Measurements from ENCODE around the gene HIVEP2.

The HIVEP2 gene

GRCh38 chr6:142728364-142728763 is 216.6 kb downstream of the HIVEP2 start:
- no peak for DNase-seq (ENCODE audit: extremely low spot score, insufficient read length, low read depth)
- FAIRE-seq: no peak

GRCh38 chr6:142726616-142727015 is 218.4 kb downstream of the HIVEP2 start:
- no peak for DNase-seq (ENCODE audit: extremely low spot score, insufficient read length, low read depth)
- FAIRE-seq: no peak

GRCh38 chr6:142725024-142725770 is 219.8 kb downstream of the HIVEP2 start:
- DNase-seq (ENCODE audit: extremely low spot score, insufficient read length, low read depth) (no peak), FAIRE-seq (no peak)

DNA sequence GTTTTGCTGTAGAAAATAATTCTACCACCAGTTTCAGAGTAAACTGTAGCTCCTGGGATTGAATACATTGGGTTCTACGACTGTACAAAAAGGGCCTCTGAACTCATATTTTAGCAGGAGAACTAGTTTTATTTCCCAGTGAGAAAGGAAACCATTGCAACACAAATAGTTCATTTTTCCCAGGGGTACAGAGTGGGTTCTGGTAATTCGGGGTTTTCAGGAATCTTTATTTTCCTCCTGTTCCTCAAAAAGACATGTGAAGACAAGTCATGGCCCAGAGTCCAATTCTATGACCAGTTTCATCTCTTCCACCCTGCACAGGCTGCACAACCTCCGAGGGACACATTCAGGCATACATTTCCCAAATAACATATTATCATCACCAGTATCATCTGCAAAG is 222.1 kb downstream of the HIVEP2 start:
- DNase-seq (ENCODE audit: extremely low spot score, insufficient read length, low read depth) (no peak), FAIRE-seq (no peak)

- no peak for FAIRE-seq
- no peak for DNase-seq (ENCODE audit: extremely low spot score, insufficient read length, low read depth)
Observed at GRCh38 chr6:142722012-142722411, 223.0 kb downstream of the HIVEP2 start.

DNA sequence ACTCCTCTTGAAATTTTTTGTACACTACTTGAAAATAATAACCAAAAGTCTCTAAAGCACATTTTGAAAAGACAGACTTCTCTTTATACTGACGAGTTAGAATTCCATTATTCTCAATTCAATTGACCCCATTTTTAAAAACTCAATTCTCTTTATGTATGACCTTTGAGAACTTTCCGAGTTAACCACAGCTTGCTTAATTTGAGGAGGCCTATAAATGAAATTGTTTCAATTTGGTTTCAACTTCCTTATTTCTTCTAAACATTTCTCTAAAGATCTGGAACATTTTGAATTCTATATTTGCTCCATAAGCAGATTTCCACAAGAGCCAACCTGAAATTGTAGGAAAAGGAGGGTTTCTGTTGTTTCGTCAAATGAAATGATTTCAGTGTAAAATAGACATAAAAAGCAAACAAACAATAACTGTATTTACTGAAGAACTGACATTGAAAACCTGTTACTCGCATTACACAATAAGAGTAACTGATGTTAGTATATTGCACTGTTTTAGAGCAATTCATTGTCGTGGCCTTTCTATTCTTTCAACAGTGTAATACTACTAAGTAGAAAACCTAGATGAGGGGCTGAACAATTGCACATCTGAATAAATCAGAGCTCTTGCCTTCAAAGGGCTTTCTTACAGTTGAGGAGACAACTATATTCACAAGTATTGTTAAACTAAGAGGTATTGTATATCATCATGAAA is 223.6 kb downstream of the HIVEP2 start:
- FAIRE-seq (peak; percentile 26), DNase-seq (ENCODE audit: extremely low spot score, insufficient read length, low read depth) (no peak)

DNA sequence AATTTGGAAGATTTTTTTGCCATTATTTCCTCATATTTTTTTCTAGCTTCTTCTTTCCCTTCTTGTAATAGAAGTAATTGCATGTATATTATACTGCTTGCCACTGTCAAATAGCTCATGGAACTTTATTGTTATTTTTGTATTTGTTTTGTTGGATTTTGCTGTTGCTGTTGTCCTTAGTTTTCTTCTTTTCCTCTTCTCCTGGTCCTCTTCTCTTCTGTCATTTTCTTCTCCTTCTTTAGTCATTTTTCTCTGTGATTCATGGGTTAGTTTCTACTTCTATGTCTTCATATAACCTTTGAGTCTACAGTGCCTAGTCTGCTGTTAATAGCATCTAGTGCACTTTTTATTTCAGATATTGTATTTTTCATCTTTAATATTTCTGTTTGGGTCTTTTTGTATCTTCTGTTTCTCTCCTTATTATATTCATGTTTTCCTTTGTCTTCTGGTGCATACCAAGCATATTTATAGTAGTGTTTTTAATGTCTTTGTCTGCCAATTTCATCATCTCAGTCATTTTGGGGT is 226.2 kb downstream of the HIVEP2 start:
- FAIRE-seq (no peak), DNase-seq (ENCODE audit: extremely low spot score, insufficient read length, low read depth) (no peak)

GRCh38 chr6:142716097-142716496 is 228.9 kb downstream of the HIVEP2 start:
- FAIRE-seq (no peak), DNase-seq (ENCODE audit: extremely low spot score, insufficient read length, low read depth) (no peak)

DNA sequence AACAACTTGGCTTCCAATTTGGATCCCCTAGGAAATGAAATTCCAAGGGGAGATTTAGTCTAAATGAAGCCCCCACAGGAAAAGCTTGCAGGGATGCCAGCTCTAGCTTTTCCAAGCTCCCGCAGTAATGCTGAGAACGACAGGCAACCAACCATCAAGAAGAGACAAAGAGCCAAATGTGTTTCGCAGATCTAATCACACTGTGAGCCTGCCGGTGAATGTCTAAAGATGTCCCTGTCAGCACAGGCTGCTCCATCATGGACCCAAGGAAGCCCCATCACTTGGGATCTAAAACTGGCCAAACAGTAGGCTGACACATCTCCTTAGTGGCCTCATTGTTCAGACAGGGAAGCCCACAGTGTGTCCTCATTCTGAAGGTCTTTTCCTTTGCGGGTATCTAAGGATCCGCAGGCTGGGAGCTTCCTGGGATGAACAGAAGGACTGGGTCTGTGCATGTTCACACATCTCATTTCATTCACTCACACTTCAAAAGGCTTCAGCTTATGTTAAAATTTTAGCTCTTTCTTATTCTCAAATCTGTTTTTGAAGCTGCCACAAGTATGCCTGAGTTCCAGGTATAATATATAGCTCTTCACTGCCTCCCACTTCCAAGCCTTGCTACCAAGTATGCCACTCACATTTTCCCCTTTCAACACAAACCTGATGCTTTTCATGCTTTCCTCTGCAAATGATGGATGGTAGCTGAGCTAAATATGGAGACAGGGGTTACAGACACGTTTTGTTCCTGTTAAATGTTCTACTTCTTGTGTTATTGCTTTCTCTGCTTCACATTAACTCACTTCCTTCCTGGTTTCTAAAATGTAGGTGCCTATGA is 229.8 kb downstream of the HIVEP2 start:
- no peak for FAIRE-seq
- no peak for DNase-seq (ENCODE audit: extremely low spot score, insufficient read length, low read depth)

DNA sequence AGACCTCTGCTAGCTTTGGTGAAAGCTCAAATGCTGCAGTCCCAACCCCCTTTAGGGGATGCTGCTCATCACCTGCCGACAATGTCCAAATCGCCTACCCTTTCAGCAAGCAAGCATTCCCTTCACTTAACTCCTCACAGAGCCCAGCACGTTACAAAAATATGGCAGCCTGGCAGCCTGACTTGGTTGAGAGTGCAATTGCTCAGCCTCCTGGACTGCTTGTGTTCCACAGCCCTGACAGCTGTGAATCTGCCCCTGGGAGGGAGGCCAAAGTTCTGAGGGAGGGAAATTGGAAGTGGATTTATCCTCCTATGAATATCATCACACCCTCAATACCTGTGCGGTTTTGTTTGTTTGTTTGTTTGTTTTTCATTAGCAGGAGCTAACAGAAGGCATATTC is 231.0 kb downstream of the HIVEP2 start:
- FAIRE-seq (no peak), DNase-seq (ENCODE audit: extremely low spot score, insufficient read length, low read depth) (no peak)

- DNase-seq (ENCODE audit: extremely low spot score, insufficient read length, low read depth) (no peak), FAIRE-seq (no peak)
Observed at GRCh38 chr6:142712231-142712630, 232.7 kb downstream of the HIVEP2 start.

DNA sequence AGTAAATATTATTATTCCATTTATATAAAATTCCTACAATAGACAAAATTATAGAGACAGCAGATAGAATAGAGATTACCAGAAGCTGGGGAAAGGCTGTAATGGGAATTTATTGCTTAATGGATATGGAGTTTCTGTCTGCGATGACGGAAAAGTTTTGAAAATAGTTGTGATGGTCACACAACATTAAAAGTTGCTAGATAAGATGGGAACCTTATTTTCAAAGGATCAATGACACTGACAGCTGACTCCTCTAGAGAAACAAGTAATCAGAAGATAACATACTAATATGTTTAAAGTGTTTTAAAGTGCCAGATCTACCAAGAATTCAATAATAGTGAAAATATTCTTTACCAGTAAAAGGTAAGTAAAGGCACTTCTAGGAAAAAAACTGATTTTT is 236.3 kb downstream of the HIVEP2 start:
- DNase-seq (ENCODE audit: extremely low spot score, insufficient read length, low read depth): no peak
- no peak for FAIRE-seq

- DNase-seq (ENCODE audit: extremely low spot score, insufficient read length, low read depth) (no peak), FAIRE-seq (no peak)
Observed at GRCh38 chr6:142707255-142707654, 237.7 kb downstream of the HIVEP2 start.

GRCh38 chr6:142706210-142706609 is 238.8 kb downstream of the HIVEP2 start:
- DNase-seq (ENCODE audit: extremely low spot score, insufficient read length, low read depth) (no peak), FAIRE-seq (no peak)

- FAIRE-seq (no peak), DNase-seq (ENCODE audit: extremely low spot score, insufficient read length, low read depth) (no peak)
Observed at GRCh38 chr6:142705054-142705453, 239.9 kb downstream of the HIVEP2 start.

DNA sequence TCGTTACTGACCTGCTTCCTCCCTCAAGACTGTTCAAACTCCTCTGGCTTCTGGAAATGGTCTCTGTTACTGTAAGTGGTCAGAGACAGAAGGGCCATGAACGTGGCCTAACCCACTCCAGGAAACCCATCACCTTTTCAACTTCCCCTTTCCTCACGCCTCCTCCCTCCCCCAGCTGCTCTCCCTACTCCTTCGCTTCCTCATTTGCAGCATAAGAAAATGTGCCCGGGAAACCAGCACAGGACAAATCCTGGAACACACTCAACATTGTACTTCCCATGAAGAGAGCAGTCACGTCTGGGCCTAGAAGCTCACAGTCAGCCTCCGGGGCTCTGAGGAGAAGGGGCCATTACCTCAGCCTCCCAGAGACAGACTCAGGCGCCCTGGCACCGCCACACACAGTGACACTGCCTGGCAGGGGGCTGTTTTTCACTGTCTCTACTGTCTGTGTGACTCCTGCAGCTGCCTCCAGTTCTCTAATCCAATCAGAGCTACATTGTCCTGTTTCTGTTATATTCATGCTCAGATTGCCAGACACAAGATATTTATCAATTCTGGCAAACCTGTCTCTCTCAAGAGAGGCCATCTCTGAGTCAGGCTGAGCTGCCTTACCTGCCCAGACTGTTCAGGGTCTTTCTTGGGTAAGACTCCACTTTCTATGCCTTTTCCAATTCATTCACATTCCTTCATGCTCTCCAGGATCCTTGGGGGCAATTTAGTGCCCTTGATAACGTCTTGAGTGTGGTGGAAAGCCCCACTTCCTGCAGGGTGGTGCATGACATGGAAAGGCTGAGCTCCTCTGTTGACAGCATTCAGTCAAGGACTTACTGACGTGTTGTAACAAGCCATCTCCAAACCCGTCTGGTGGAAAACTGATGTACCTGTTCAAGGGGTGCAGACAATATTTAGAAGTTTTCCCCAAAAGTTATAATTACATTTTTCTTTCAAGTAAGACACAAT is 242.2 kb downstream of the HIVEP2 start:
- FAIRE-seq: peak; percentile 69

More for the DNA sequence above, 242.2 kb downstream of the HIVEP2 start:
- no peak for DNase-seq (ENCODE audit: extremely low spot score, insufficient read length, low read depth)
